ENCODE data around the gene TMEM94. TPM values are rescaled to one million over a fixed set of nuclear protein-coding genes. Genes with fewer than 3 reads are reported as not detected.
"Not testable (repeated sequence)": the region's sequence is repeated elsewhere in the genome, so short reads cannot be mapped to it uniquely, and the experiment has no call there.

Gene TMEM94
- total RNA-seq, 1 donor from 2014 or later: 82.3 TPM

DNA sequence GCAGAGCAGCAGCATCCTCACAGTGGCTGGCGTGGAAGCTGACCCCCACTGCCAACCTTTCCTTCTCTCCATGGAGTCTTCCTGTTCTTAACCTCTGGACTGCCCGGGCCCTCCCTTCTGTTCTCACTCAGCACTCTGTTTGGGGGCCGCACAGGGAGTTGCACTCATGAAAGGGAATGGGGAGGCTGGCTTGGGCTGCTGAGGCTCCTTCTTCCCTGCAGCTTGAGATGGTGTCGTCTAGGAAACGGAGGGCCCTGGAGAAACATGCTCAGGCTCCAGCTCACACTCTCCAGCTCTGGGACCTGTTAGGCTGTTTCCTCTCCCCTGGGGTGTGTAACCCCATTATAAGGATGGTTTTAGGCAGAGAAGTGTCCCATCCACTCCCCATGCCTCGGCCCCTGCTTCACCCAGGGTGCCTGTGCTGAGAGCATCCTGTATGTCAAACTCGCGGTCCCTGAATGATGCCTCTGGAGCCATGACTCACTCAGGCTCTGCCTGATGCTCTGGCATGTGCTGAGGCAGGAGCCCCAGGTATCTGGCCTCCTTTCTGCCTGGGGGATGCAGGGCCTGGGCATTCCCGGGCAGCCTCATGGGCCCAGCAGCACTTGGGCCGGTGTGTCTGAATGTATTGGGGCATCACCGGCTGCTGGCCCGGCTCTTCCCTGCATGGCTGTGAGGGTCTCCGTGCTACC is 18.9 kb downstream of the TMEM94 start:
- intact Hi-C loops (cut with micrococcal nuclease): no loop called here

- intact Hi-C loops (cut with micrococcal nuclease): no loop called here
These were observed 19.4 kb downstream of the TMEM94 start for GRCh38 chr17:75475851-75476250.

DNA sequence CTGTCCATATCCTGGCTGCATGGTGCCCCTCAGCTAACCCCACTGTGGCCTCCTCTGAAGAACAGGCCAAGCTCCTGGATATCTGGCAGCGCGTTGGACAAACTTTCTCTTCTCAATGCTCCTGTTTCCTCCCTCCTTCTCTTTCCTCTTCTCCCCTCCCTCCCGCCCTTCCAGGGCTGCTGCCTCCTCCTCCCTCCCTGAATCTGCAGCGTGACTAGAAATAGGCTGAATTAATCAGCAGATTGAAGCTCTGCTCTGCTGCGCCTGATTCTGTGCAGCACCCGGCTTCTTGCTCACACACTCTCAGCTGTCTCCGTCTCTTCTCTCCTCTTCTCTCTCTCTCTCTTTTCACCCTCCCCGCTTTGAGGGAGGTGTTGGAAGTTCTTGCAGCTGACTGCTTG is 19.8 kb downstream of the TMEM94 start:
- intact Hi-C loops (cut with micrococcal nuclease): no loop called here

- intact Hi-C loops (cut with micrococcal nuclease): no loop called here
These were observed 20.5 kb downstream of the TMEM94 start for GRCh38 chr17:75476752-75477489.

- intact Hi-C loops (cut with micrococcal nuclease): not testable (repeated sequence)
These were observed 21.0 kb downstream of the TMEM94 start for GRCh38 chr17:75477490-75477862.

DNA sequence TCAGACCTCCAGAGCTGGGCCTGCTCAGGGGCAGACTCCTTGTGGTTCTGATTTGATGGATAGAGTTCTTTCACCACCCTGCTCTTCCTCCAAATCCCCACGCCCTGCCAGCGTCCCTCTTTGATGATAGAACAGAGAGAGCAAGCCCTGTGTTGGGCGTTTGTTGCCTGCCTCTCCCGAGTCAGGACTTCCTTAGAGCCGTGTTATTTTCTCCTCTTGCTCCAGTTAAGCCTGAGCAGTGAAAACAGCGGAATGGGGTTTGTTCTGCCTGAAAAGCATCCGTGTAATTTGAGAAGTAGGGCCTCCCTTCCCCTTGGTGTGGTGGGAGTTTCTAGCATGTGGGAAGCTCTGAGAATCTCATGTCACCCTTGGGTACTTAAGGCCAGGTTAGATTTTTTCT is 22.1 kb downstream of the TMEM94 start:
- intact Hi-C loops (cut with micrococcal nuclease): no loop called here

GRCh38 chr17:75480281-75480680 is 23.8 kb downstream of the TMEM94 start:
- intact Hi-C loops (cut with micrococcal nuclease): no loop called here

- intact Hi-C loops (cut with micrococcal nuclease): no loop called here
These were observed 25.0 kb downstream of the TMEM94 start for GRCh38 chr17:75481194-75482068.

GRCh38 chr17:75482098-75482942 is 25.9 kb downstream of the TMEM94 start:
- intact Hi-C loops (cut with micrococcal nuclease): no loop called here

DNA sequence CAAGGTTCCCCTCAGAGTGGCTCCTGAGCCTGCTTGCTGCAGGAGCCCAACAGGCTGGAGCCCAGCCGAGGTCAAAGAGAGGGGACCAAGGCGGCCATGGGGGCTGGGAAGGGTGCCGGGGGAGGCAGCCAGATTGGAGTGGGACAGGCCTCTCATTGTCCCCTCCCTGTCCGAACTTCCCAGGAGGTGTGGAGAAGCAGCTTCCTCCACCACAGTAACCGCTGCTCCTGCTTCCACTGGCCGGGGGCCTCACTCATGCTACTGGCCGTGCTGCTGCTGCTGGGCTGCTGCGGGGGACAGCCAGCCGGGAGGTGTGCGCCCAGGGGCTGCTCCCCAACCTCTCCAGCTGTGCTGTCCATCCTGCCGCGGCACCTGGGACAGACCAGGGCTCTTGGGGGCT is 29.3 kb downstream of the TMEM94 start:
- intact Hi-C loops (cut with micrococcal nuclease): loop anchor here (2.0 kb wide), 1 partner anchor 59 kb away; no protein-coding TSS in a partner anchor

GRCh38 chr17:75486151-75486550 is 29.7 kb downstream of the TMEM94 start:
- intact Hi-C loops (cut with micrococcal nuclease): loop anchor here (2.0 kb wide), 1 partner anchor 59 kb away; no protein-coding TSS in a partner anchor

GRCh38 chr17:75486951-75487350 is 30.5 kb downstream of the TMEM94 start:
- intact Hi-C loops (cut with micrococcal nuclease): loop anchor here (2.0 kb wide), 1 partner anchor 60 kb away; no protein-coding TSS in a partner anchor

DNA sequence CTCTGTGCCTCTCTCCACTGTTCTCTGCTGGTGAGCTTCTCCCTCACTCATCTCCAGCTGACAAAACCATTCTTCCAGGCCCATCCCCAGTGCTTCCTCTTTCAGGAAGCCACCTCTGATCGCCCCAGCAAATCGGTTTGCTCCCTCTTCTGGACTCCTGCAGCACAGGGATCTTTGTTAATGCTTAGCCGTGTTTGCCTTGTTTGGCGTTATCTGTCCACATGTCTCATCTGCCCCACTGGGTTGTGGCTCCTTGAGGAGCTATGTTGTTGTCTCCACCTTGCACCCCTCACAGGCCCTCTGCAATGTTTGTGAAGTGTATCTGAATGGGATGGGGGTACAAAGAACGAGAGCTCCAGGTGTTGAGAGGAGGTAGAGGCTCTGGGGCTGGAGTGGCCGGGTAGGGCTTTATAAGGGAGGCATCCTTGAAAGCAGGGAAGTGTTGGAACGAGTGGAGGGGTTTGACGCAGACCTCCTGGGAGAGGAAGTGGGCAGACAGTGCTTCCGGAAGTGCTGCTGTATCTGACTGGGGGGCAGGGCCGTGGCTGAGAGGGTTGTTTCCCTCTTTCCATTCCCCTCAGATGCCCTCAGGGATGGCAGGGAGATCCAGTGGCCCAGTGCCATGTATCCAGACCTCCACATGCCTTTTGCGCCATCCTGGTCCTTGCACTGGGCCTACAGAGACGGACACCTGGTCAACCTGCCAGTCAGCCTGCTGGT is 31.1 kb downstream of the TMEM94 start:
- intact Hi-C loops (cut with micrococcal nuclease): loop anchor here (2.0 kb wide), 1 partner anchor 61 kb away; no protein-coding TSS in a partner anchor

- intact Hi-C loops (cut with micrococcal nuclease): no loop called here
These were observed 32.5 kb downstream of the TMEM94 start for GRCh38 chr17:75488693-75489510.

- intact Hi-C loops (cut with micrococcal nuclease): no loop called here
These were observed 33.1 kb downstream of the TMEM94 start for GRCh38 chr17:75489511-75489955.

DNA sequence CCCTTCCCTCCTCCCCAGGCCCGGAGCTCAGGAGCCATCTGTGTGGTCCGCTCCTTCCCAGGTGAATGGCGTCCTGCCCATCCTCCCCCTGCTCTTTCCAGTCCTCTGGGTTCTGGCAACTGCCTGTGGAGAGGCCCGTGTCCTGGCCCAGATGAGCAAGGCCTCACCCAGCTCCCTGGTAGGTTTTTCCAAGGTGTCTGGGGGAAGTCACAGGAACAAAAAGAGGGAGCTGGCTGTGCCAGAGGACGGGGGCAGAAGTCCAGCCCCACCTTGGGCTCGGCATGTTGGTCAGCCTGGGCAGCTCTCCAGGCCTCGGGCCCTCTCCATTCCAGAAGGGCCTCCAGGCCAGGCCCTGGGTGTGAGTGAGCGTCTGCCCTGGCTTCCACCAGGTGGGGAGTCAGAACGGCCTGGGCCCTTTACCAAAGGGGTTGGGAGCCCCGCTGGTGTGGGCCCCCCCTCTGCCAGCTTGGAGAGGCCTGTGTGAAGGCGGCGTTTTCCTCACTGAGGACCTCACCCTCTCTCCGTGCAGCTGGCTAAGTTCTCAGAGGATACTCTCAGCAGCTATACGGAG is 33.8 kb downstream of the TMEM94 start:
- intact Hi-C loops (cut with micrococcal nuclease): no loop called here

DNA sequence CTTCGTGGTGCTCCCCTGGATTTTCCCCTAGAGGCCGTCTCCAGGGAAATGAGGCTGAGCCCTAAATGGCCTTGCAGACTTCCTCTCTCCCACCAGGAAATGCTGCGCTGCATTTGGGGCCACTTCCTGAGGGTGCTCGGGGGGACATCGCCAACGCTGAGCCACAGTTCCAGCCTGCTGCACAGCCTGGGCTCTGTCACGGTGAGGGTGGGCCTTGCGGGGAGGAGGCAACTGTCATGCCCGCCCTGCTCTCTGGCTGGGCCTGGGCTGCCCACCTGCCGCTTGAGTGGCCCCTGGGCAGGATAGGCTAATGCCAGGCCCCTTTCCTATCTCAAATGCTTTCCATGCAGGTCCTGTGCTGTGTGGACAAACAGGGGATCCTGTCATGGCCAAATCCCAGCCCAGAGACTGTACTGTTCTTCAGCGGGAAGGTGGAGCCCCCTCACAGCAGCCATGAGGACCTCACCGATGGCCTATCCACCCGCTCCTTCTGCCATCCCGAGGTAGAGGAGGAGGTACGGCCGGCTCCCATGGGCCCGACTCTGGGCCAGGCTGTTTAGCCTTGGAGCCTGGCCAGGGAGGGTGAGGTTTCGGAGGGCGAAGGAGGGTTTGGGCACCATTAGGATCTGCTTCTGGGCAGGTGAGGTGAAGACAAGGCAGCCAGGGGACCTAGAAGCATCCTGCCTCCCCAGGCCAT is 34.7 kb downstream of the TMEM94 start:
- intact Hi-C loops (cut with micrococcal nuclease): no loop called here

DNA sequence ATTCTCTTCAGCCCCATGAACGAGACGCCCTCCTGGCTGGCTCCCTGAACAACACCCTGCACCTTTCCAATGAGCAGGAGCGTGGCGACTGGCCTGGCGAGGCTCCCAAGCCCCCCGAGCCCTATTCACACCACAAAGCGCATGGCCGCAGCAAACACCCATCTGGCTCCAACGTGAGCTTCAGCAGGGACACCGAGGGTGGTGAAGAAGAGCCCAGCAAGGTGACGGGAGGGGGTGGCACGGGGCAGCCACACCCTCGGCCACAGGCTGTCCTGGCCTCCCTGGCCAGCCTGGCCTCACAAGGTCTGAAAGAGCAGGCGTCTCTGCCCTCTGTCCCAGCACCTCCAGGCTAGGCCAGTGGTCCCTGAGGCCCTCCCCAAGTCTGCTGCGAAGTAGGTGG is 35.2 kb downstream of the TMEM94 start:
- intact Hi-C loops (cut with micrococcal nuclease): no loop called here
